ENCODE measurements around the gene UTS2R. TPM values are rescaled to one million over a fixed set of nuclear protein-coding genes. Genes with fewer than 3 reads are reported as not detected.
A peak's percentile ranks its signal among the peaks of the same experiment; 100 is the strongest.

The UTS2R gene
- total RNA-seq, 1 experiment from 2014 or later, result 8.3 TPM

- DNase-seq, result no peak
- Histone ChIP-seq H3K27me3 (peaks cover 2% of the 10 kb centered on the region), H3K4me1 (peaks cover 19% of the 10 kb centered on the region), H3K27ac (no peak overlapping the region), H3K9me3 (replicated peaks) (no peaks in the 10 kb centered on the region), H3K36me3 (peaks cover 42% of the 10 kb centered on the region), H3K4me3 (no peak overlapping the region)
These were observed 20.8 kb downstream of the UTS2R start for GRCh38 chr17:82392209-82392920.

- H3K36me3 ChIP-seq, result peaks cover 42% of the 10 kb centered on the region
- H3K27ac ChIP-seq, result no peak overlapping the region
These were observed 21.4 kb downstream of the UTS2R start for GRCh38 chr17:82392941-82393340.

GRCh38 chr17:82394278-82394677 is 22.7 kb downstream of the UTS2R start:
- Histone ChIP-seq H3K4me1 (peaks cover 18% of the 10 kb centered on the region), H3K27ac (no peak overlapping the region), H3K4me3 (no peak overlapping the region), H3K9me3 (replicated peaks) (no peaks in the 10 kb centered on the region), H3K36me3 (peaks cover 42% of the 10 kb centered on the region), H3K27me3 (no peaks in the 10 kb centered on the region)
- DNase-seq, result no peak

More at GRCh38 chr17:82392941-82393340, 21.4 kb downstream of the UTS2R start:
- DNase-seq, result no peak
- Histone ChIP-seq H3K4me3 (no peak overlapping the region), H3K27me3 (no peaks in the 10 kb centered on the region), H3K4me1 (peaks cover 14% of the 10 kb centered on the region; the same call in 1 of the 2 replicates), H3K9me3 (replicated peaks) (no peaks in the 10 kb centered on the region)

GRCh38 chr17:82396601-82397435 is 25.3 kb downstream of the UTS2R start:
- no peaks in the 10 kb centered on the region for H3K9me3 ChIP-seq (replicated peaks)
- peaks cover 42% of the 10 kb centered on the region for H3K36me3 ChIP-seq
- no peaks in the 10 kb centered on the region for H3K27me3 ChIP-seq
- no peak overlapping the region for H3K4me3 ChIP-seq
- H3K27ac ChIP-seq, result no peak overlapping the region
- peaks cover 31% of the 10 kb centered on the region for H3K4me1 ChIP-seq
- DNase-seq, result peak in 1 of 2 experiments; percentile 29

GRCh38 chr17:82397449-82398335 is 26.1 kb downstream of the UTS2R start:
- Histone ChIP-seq H3K27ac (no peak overlapping the region), H3K36me3 (peaks cover 41% of the 10 kb centered on the region), H3K9me3 (replicated peaks) (no peaks in the 10 kb centered on the region), H3K4me3 (no peak overlapping the region), H3K27me3 (no peaks in the 10 kb centered on the region), H3K4me1 (peaks cover 31% of the 10 kb centered on the region)
- DNase-seq, result peak in 1 of 2 experiments; percentile 31

GRCh38 chr17:82399041-82399441 is 27.5 kb downstream of the UTS2R start:
- Histone ChIP-seq H3K4me3 (no peak overlapping the region), H3K4me1 (peaks cover 31% of the 10 kb centered on the region), H3K27ac (peak overlapping the region; percentile 73), H3K36me3 (peaks cover 39% of the 10 kb centered on the region), H3K9me3 (replicated peaks) (no peaks in the 10 kb centered on the region), H3K27me3 (no peaks in the 10 kb centered on the region)
- DNase-seq, result peak; percentile 84 to 88

GRCh38 chr17:82399601-82400101 is 28.1 kb downstream of the UTS2R start:
- no peaks in the 10 kb centered on the region for H3K27me3 ChIP-seq
- DNase-seq, result peak; percentile 98 to 99
- peak overlapping the region; percentile 1; the same call in 1 of the 2 replicates for H3K4me3 ChIP-seq
- H3K4me1 ChIP-seq, result peaks cover 31% of the 10 kb centered on the region
- H3K36me3 ChIP-seq, result peaks cover 39% of the 10 kb centered on the region
- H3K27ac ChIP-seq, result peak overlapping the region; percentile 73
- no peaks in the 10 kb centered on the region for H3K9me3 ChIP-seq (replicated peaks)

- Histone ChIP-seq H3K36me3 (peaks cover 42% of the 10 kb centered on the region), H3K27ac (peak overlapping the region; percentile 73), H3K27me3 (no peaks in the 10 kb centered on the region), H3K4me1 (peaks cover 31% of the 10 kb centered on the region), H3K4me3 (peak overlapping the region; percentile 1; the same call in 1 of the 2 replicates), H3K9me3 (replicated peaks) (no peaks in the 10 kb centered on the region)
- DNase-seq, result peak; percentile 77 to 85
These were observed 28.6 kb downstream of the UTS2R start for GRCh38 chr17:82400206-82400605.

- H3K36me3 ChIP-seq, result peaks cover 43% of the 10 kb centered on the region
- peak overlapping the region; percentile 73; the same call in 1 of the 2 replicates for H3K27ac ChIP-seq
- no peaks in the 10 kb centered on the region for H3K27me3 ChIP-seq
- peak in 1 of 2 experiments; percentile 16 for DNase-seq
- peaks cover 31% of the 10 kb centered on the region for H3K4me1 ChIP-seq
- H3K9me3 ChIP-seq (replicated peaks), result no peaks in the 10 kb centered on the region
- H3K4me3 ChIP-seq, result no peak overlapping the region
These were observed 29.3 kb downstream of the UTS2R start for GRCh38 chr17:82400830-82401229.

- Histone ChIP-seq H3K36me3 (peaks cover 41% of the 10 kb centered on the region), H3K4me1 (peaks cover 36% of the 10 kb centered on the region), H3K9me3 (replicated peaks) (no peaks in the 10 kb centered on the region), H3K27ac (no peak overlapping the region), H3K27me3 (no peaks in the 10 kb centered on the region), H3K4me3 (no peak overlapping the region)
- no peak for DNase-seq
These were observed 31.3 kb downstream of the UTS2R start for GRCh38 chr17:82402865-82403264.

- no peak overlapping the region for H3K4me3 ChIP-seq
- H3K27ac ChIP-seq, result no peak overlapping the region
- H3K4me1 ChIP-seq, result peaks cover 41% of the 10 kb centered on the region
- H3K36me3 ChIP-seq, result peaks cover 41% of the 10 kb centered on the region
- no peaks in the 10 kb centered on the region for H3K9me3 ChIP-seq (replicated peaks)
- no peaks in the 10 kb centered on the region for H3K27me3 ChIP-seq
- DNase-seq, result no peak
These were observed 32.4 kb downstream of the UTS2R start for GRCh38 chr17:82403662-82404660.

- no peak for DNase-seq
- Histone ChIP-seq H3K4me1 (peaks cover 41% of the 10 kb centered on the region), H3K27me3 (no peaks in the 10 kb centered on the region), H3K36me3 (peaks cover 41% of the 10 kb centered on the region), H3K9me3 (replicated peaks) (no peaks in the 10 kb centered on the region), H3K27ac (no peak overlapping the region), H3K4me3 (no peak overlapping the region)
These were observed 33.5 kb downstream of the UTS2R start for GRCh38 chr17:82405051-82405450.

GRCh38 chr17:82406131-82406671 is 34.6 kb downstream of the UTS2R start:
- H3K36me3 ChIP-seq, result peaks cover 38% of the 10 kb centered on the region

More at GRCh38 chr17:82406131-82406671, 34.6 kb downstream of the UTS2R start:
- H3K27ac ChIP-seq, result no peak overlapping the region
- H3K9me3 ChIP-seq (replicated peaks), result no peaks in the 10 kb centered on the region
- H3K4me3 ChIP-seq, result no peak overlapping the region
- DNase-seq, result no peak
- H3K27me3 ChIP-seq, result no peaks in the 10 kb centered on the region
- H3K4me1 ChIP-seq, result peaks cover 36% of the 10 kb centered on the region
